SK-N-SH (cell line): Measurements from ENCODE around the gene XXYLT1. TPM values are rescaled to one million over a fixed set of nuclear protein-coding genes. Genes with fewer than 3 reads are reported as not detected.

Source experiments
- CTCF ChIA-PET: fragments of 300-600, 350-600 bp; formaldehyde crosslinking; extraction: SDS; loops from one replicate; lab custom pipeline; 2021; lab: Yijun Ruan, JAX
- POLR2A ChIA-PET: fragments of 350-600 bp; sonication (Branson Sonifier 250); formaldehyde crosslinking; extraction: SDS; loops from one replicate; lab custom pipeline; 2020; ENCODE audit warnings: antibody characterized with exemption, inconsistent platforms; lab: Yijun Ruan, JAX
- DNase-seq: peaks from one replicate; pipeline ENCODE4 v3.0.0; 2012
- H2AFZ ChIP-seq: fragments of 200-600 bp; sonication (generic); 2 replicates; pipeline ENCODE4 v1.8.1; 2016; ENCODE audit warnings: antibody characterized with exemption, mild to moderate bottlenecking, low read depth
- H3F3A ChIP-seq: fragments of 200-600 bp; sonication (generic); replicated peaks from 2 replicates; pipeline ENCODE3; 2016; ENCODE audit warnings: antibody characterized with exemption, mild to moderate bottlenecking; ENCODE audit not compliant: insufficient read depth
- H3K27ac ChIP-seq, 2 experiments: fragments of 200-500 bp in 1 of 2; fragments of 200-600 bp in 1 of 2; sonication (Bioruptor generic) in 1 of 2; sonication (generic), shearing (Covaris generic) in 1 of 2; 2 replicates each; pipeline versions ENCODE4 v1.5.1 to v1.6.1; 2014 to 2016; ENCODE audit warnings: low read depth in 2 of 2, inconsistent platforms in 1 of 2, low read length in 1 of 2, mild to moderate bottlenecking in 1 of 2, mixed read lengths in 1 of 2
- H3K27me3 ChIP-seq: fragments of 200-600 bp; sonication (generic), shearing (Covaris generic); 2 replicates; pipeline ENCODE4 v1.6.1; 2016; ENCODE audit warnings: mixed run types; ENCODE audit not compliant: insufficient read depth
- H3K36me3 ChIP-seq, 2 experiments: fragments of 200-500 bp in 1 of 2; fragments of 200-600 bp in 1 of 2; sonication (Bioruptor generic) in 1 of 2; sonication (generic) in 1 of 2; replicated peaks in 1 of 2; 2 replicates each; pipeline versions ENCODE3 to v1.5.1; 2014 to 2016; ENCODE audit warnings: low read length in 1 of 2, mild to moderate bottlenecking in 1 of 2; ENCODE audit not compliant: insufficient read depth in 2 of 2, control insufficient read depth in 1 of 2
- H3K4me1 ChIP-seq, 2 experiments: fragments of 200-500 bp in 1 of 2; fragments of 200-600 bp in 1 of 2; sonication (Bioruptor generic) in 1 of 2; sonication (generic), shearing (Covaris generic) in 1 of 2; 2 replicates each; pipeline versions ENCODE4 v1.5.1 to v1.6.1; 2014 to 2016; ENCODE audit warnings: low read depth in 1 of 2, low read length in 1 of 2, mixed run types in 1 of 2; ENCODE audit not compliant: insufficient read depth in 2 of 2, control insufficient read depth in 1 of 2
- H3K4me2 ChIP-seq: fragments of 200-600 bp; sonication (generic), shearing (Covaris generic); 2 replicates; pipeline ENCODE4 v1.6.1; 2017; ENCODE audit warnings: mixed run types
- H3K4me3 ChIP-seq, 2 experiments: fragments of 200-500 bp in 1 of 2; fragments of 200-600 bp in 1 of 2; sonication (Bioruptor generic) in 1 of 2; sonication (generic), shearing (Covaris generic) in 1 of 2; 2 replicates each; pipeline versions ENCODE4 v1.5.1 to v1.8.1; 2014 to 2016; ENCODE audit warnings: low read depth in 2 of 2, inconsistent platforms in 1 of 2, low read length in 1 of 2, mild to moderate bottlenecking in 1 of 2, mixed read lengths in 1 of 2, moderate library complexity in 1 of 2
- H3K79me2 ChIP-seq: fragments of 200-600 bp; sonication (generic); 2 replicates; pipeline ENCODE4 v1.8.1; 2017; ENCODE audit warnings: mild to moderate bottlenecking; ENCODE audit not compliant: insufficient read depth
- H3K9ac ChIP-seq: fragments of 200-600 bp; sonication (generic); 2 replicates; pipeline ENCODE4 v1.6.1; 2017; ENCODE audit warnings: mixed run types
- H3K9me2 ChIP-seq: fragments of 200-600 bp; sonication (generic); 2 replicates; pipeline ENCODE4 v1.6.1; 2017; ENCODE audit warnings: mixed run types
- H3K9me3 ChIP-seq: fragments of 200-600 bp; sonication (generic); 2 replicates; pipeline ENCODE4 v1.6.1; 2017; ENCODE audit warnings: mixed run types, mild to moderate bottlenecking, moderate library complexity
- H4K20me1 ChIP-seq: fragments of 200-600 bp; sonication (generic); 2 replicates; pipeline ENCODE4 v1.6.1; 2017; ENCODE audit warnings: mild to moderate bottlenecking, mixed run types; ENCODE audit not compliant: insufficient read depth
- ELF1 ChIP-seq: IDR thresholded peaks from 2 replicates; pipeline ENCODE4 v1.4.0; 2012
- EP300 ChIP-seq, 2 experiments: IDR thresholded peaks; 2 replicates each; pipeline versions ENCODE4 v1.4.0 to v1.6.1; 2012; ENCODE audit warnings: borderline replicate concordance in 1 of 2, low read depth in 1 of 2, low read length in 1 of 2
- FOXJ3 ChIP-seq: sonication (generic); formaldehyde crosslinking; IDR thresholded peaks from 2 replicates; pipeline ENCODE4 v1.5.1; 2020; ENCODE audit warnings: mild to moderate bottlenecking, missing genetic modification reagents
- GATA2 ChIP-seq: sonication (generic); formaldehyde crosslinking; IDR thresholded peaks from 2 replicates; pipeline ENCODE4 v1.5.0; 2020; ENCODE audit warnings: mild to moderate bottlenecking, missing genetic modification reagents
- MXI1 ChIP-seq: IDR thresholded peaks from 2 replicates; pipeline ENCODE4 v1.6.1; 2012; ENCODE audit warnings: mild to moderate bottlenecking, low read depth, low read length, improper control_type of control experiment
- RAD21 ChIP-seq: IDR thresholded peaks from 2 replicates; pipeline ENCODE4 v1.6.1; 2012; ENCODE audit warnings: mild to moderate bottlenecking, low read length
- RCOR1 ChIP-seq: fragments of 150-350 bp; IDR thresholded peaks from 2 replicates; pipeline ENCODE4 v1.6.1; 2017; ENCODE audit warnings: antibody characterized with exemption, low read length
- RFX5 ChIP-seq: IDR thresholded peaks from 2 replicates; pipeline ENCODE4 v1.6.1; 2012; ENCODE audit warnings: mild to moderate bottlenecking, improper control_type of control experiment, low read length
- RXRA ChIP-seq: IDR thresholded peaks from 2 replicates; pipeline ENCODE4 v1.4.0; 2012; ENCODE audit warnings: low read depth, mild to moderate bottlenecking, borderline replicate concordance
- SIN3A ChIP-seq: IDR thresholded peaks from 2 replicates; pipeline ENCODE4 v1.6.1; 2012; ENCODE audit warnings: low read depth, mild to moderate bottlenecking, low read length, moderate library complexity, borderline replicate concordance
- TCF12 ChIP-seq: IDR thresholded peaks from 2 replicates; pipeline ENCODE4 v1.4.0; 2012
- USF1 ChIP-seq: IDR thresholded peaks from 2 replicates; pipeline ENCODE4 v1.4.0; 2012; ENCODE audit warnings: low read depth, borderline replicate concordance
- WGBS: methylation state at CpG from one replicate; pipeline ENCODE4 v1.1.6; 2017; ENCODE audit warnings: low lambda C conversion rate; 5-methylcytosine and 5-hydroxymethylcytosine counted together
- polyA plus RNA-seq, 3 experiments: library from polyadenylated mRNA; depleted of rRNA; stranded (reverse); fragments of >200 nt; gene quantifications; 2 replicates each; pipeline ENCODE4 v1.2.3, GENCODE V29; 2012
- TF ChIP-seq, protein P1 (sequence below): fragments of 150-350 bp; IDR thresholded peaks from 2 replicates; pipeline ENCODE4 v1.6.1; 2016; ENCODE audit warnings: mild to moderate bottlenecking, low read depth, low read length
- TF ChIP-seq, protein P2 (sequence below): IDR thresholded peaks from 2 replicates; pipeline ENCODE4 v1.4.0; 2012; ENCODE audit warnings: low read depth, borderline replicate concordance

Gene XXYLT1
- polyA plus RNA-seq, 1 of the 3 experiments (the other 2 are of a cell fraction): 22.6 TPM

DNA sequence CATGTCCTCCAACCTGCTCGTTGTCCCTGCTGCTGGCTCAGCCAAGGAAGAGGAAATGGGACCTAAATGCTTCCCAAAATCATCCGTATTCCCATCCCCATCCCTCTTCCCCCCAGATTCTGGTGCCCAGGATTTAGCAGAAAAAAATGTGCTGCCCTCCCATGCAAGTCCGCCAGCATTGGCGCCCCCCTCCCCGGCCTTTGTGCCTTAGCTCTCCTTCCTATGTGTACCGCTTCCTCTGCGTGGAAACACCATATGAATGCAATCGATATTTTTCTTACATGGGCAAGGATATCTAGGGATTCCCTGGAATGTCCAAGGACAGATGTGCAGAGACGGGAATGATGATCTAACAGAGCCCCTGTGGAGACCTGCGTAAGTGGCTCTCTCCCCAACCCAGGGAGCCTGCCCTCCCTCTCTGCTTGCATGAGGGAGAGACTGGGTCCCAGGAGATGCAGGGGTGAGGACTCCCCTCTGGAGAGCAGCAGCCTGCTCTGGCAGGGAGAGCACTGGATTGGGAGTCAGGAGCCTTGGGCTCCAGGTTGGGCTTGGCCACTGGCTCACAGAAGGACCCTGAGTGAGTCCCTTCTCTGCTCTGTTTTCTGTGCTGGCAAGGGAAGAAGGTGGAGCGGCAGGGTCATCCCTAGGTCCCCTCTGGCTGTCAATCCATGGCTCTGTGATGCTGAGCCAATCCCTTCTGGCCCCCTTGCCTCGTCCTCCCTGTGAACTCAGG is 227.2 kb downstream of the XXYLT1 start:
- CTCF ChIA-PET: interaction anchor here (1.6 kb wide), 1 partner anchor 63 kb away, joined by 4 read pairs; no protein-coding TSS in a partner anchor
- TF ChIP-seq FOXJ3 (CRISPR knock-in tag) (no peak), EP300 (IDR thresholded peaks at IDR 0.05; ENCODE audit: borderline replicate concordance in 1 of 2, low read depth in 1 of 2, low read length in 1 of 2) (no peak), USF1 (no peak), TCF12 (no peak), GATA2 (CRISPR knock-in tag) (no peak), RCOR1 (no peak), RXRA (no peak), MXI1 (no peak), ELF1 (no peak), SIN3A (no peak), RAD21 (no peak), RFX5 (no peak)
- TF ChIP-seq, protein P1, sequence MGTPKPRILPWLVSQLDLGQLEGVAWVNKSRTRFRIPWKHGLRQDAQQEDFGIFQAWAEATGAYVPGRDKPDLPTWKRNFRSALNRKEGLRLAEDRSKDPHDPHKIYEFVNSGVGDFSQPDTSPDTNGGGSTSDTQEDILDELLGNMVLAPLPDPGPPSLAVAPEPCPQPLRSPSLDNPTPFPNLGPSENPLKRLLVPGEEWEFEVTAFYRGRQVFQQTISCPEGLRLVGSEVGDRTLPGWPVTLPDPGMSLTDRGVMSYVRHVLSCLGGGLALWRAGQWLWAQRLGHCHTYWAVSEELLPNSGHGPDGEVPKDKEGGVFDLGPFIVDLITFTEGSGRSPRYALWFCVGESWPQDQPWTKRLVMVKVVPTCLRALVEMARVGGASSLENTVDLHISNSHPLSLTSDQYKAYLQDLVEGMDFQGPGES: no peak
- TF ChIP-seq, protein P2, sequence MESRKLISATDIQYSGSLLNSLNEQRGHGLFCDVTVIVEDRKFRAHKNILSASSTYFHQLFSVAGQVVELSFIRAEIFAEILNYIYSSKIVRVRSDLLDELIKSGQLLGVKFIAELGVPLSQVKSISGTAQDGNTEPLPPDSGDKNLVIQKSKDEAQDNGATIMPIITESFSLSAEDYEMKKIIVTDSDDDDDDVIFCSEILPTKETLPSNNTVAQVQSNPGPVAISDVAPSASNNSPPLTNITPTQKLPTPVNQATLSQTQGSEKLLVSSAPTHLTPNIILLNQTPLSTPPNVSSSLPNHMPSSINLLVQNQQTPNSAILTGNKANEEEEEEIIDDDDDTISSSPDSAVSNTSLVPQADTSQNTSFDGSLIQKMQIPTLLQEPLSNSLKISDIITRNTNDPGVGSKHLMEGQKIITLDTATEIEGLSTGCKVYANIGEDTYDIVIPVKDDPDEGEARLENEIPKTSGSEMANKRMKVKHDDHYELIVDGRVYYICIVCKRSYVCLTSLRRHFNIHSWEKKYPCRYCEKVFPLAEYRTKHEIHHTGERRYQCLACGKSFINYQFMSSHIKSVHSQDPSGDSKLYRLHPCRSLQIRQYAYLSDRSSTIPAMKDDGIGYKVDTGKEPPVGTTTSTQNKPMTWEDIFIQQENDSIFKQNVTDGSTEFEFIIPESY: no peak
- TF ChIP-seq, all 33 proteins: peak for 0
- Histone ChIP-seq H3K4me1 (no peaks in the 10 kb centered on the region), H3K9me2 (no peaks in the 10 kb centered on the region), H3K27ac (no peak overlapping the region), H3K9me3 (no peaks in the 10 kb centered on the region), H3K36me3 (no peaks in the 10 kb centered on the region), H3F3A (no peaks in the 10 kb centered on the region), H4K20me1 (no peaks in the 10 kb centered on the region), H3K4me2 (no peak overlapping the region), H3K79me2 (no peaks in the 10 kb centered on the region), H3K4me3 (no peak overlapping the region), H2AFZ (no peak overlapping the region), H3K9ac (no peak overlapping the region), H3K27me3 (no peaks in the 10 kb centered on the region; the same call in 1 of the 2 replicates)
- WGBS: 73% methylated on average over 11 of the region's 12 CpGs
- no peak for DNase-seq
- POLR2A ChIA-PET: no interaction called here
